ENCODE results near the gene VWA8. TPM values are rescaled to one million over a fixed set of nuclear protein-coding genes. Genes with fewer than 3 reads are reported as not detected.

Gene VWA8
- total and polyA plus RNA-seq, 2 experiments from 2014 or later, result 6.3 to 24.6 TPM

GRCh38 chr13:41565846-41566245 is 395.1 kb downstream of the VWA8 start:
- Histone ChIP-seq H3K4me3 (no peak overlapping the region), H3F3A (replicated peaks; ENCODE audit: low read depth) (no peaks in the 10 kb centered on the region), H3K27ac (ENCODE audit: low read depth) (no peak overlapping the region), H3K27me3 (ENCODE audit: insufficient read depth) (no peaks in the 10 kb centered on the region), H3K36me3 (ENCODE audit: insufficient read depth) (no peaks in the 10 kb centered on the region), H3K4me1 (ENCODE audit: insufficient read depth) (no peaks in the 10 kb centered on the region; the same call in 1 of the 2 replicates), H3K4me2 (no peak overlapping the region), H3K9me2 (ENCODE audit: insufficient read depth) (no peaks in the 10 kb centered on the region), H3K79me2 (replicated peaks; ENCODE audit: insufficient read depth) (no peaks in the 10 kb centered on the region), H2AFZ (no peak overlapping the region), H4K20me1 (replicated peaks; ENCODE audit: insufficient read depth) (no peaks in the 10 kb centered on the region)
- Mint-ChIP-seq H3K27ac (peak overlapping the region; percentile 9; the same call in 1 of the 2 replicates), H3K36me3 (ENCODE audit: low read depth) (peaks cover 7% of the 10 kb centered on the region), H3K4me3 (no peak overlapping the region), H3K27me3 (ENCODE audit: insufficient read depth, low read depth, poor library complexity) (no peaks in the 10 kb centered on the region), H3K4me1 (no peaks in the 10 kb centered on the region; the same call in 2 of the 3 replicates), H3K9me3 (peaks cover 3% of the 10 kb centered on the region; the same call in 2 of the 3 replicates)
- DNase-seq (ENCODE audit: low spot score) (no peak), ATAC-seq (no peak)
- TF ChIP-seq JUNB (IDR thresholded peaks at IDR 0.05; ENCODE audit: unreplicated experiment) (no peak), REST (IDR thresholded peaks at IDR 0.05; ENCODE audit: unreplicated experiment) (no peak), CREB1 (CRISPR knock-in tag; IDR thresholded peaks at IDR 0.05; ENCODE audit: low read depth) (no peak), ETS1 (IDR thresholded peaks at IDR 0.05) (no peak), ZNF462 (CRISPR knock-in tag; IDR thresholded peaks at IDR 0.05) (no peak), NANOG (IDR thresholded peaks at IDR 0.05; ENCODE audit: borderline replicate concordance) (no peak), POLR2AphosphoS5 (IDR thresholded peaks at IDR 0.05; ENCODE audit: low read depth) (no peak), ZNF331 (CRISPR knock-in tag; IDR thresholded peaks at IDR 0.05; ENCODE audit: low read depth) (no peak), ZNF114 (CRISPR knock-in tag; IDR thresholded peaks at IDR 0.05) (no peak), EZH2phosphoT487 (IDR thresholded peaks at IDR 0.05; ENCODE audit: unreplicated experiment) (no peak), STAT1 (IDR thresholded peaks at IDR 0.05; ENCODE audit: unreplicated experiment) (no peak), CTCF (conservative IDR thresholded peaks at IDR 0.05; ENCODE audit: low read depth in 2 of 2) (no peak), EZH2 (IDR thresholded peaks at IDR 0.05; ENCODE audit: low read depth, unreplicated experiment) (no peak)

All from GM23338 (cell line).